NCI-H146 treated with DMSO at 0.1 percent for 48 hours (cell line): ENCODE results near the gene ZMAT5.

Source experiments
- DNase-seq: peaks from one replicate; lab custom pipeline; 2025; ENCODE audit not compliant: unreplicated experiment; lab: John Stamatoyannopoulos, UW

The ZMAT5 gene

GRCh38 chr22:29733362-29734201, 33.2 kb downstream of the ZMAT5 start:
- no peak for DNase-seq

DNA sequence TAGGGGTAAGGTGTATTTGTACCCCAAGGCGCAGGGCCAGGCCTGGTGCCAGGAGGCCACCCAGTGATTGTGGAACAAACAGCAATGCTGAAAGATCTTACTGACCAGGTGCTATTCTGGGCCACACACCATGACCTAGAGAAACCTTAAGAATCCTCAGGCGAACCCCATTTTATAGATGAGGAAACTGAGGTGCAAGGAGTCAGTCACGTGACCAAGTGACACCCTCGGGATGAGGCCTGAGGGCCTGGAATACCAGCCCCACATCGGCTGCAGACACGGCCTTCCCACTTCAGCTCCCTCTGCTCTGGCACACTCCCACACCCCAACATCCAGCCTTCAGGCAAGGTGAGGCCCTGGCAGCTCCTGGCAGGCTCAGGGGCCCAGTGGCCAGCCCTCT, 33.9 kb downstream of the ZMAT5 start:
- DNase-seq, result no peak

- DNase-seq, result no peak
Measured at GRCh38 chr22:29731058-29731850, 35.6 kb downstream of the ZMAT5 start.

DNA sequence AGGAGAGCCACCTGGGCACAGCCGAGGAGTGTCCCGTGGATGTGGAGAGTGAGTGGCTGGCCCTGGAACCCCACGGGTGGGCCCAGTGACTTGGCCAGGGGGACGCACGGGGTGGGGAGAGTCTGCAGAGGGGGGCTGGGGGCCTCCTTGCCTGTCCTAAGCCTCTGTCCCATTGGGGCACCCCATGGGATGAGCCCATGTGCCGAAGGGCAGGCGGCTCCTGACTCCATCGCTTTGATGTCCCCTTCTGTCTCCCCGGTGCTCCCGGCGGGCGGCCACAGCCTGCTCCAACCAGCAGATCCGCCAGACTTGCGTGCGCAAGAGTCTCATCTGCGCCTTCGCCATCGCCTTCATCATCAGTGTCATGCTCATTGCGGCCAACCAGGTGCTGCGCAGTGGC, 37.6 kb downstream of the ZMAT5 start:
- no peak for DNase-seq

DNA sequence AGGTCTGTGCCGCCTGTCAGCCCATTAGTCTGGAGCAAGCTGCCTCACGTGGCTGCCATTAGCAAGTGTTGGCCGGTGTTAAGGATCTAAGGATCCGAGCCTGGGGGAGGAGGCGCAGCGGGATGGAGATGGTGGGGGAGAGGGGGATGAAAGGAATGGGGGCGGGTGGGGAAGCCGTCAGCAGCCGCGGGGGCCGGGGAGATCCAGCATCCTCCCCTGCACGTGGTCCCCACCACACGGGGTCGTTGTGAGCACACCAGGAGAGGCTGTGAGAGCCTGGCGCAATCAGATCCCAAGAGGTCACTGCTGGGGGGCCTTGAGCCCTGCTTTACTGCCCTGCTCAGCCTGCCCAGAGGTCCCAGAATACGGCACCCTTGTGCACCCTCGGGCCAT, 39.7 kb downstream of the ZMAT5 start:
- no peak for DNase-seq

DNA sequence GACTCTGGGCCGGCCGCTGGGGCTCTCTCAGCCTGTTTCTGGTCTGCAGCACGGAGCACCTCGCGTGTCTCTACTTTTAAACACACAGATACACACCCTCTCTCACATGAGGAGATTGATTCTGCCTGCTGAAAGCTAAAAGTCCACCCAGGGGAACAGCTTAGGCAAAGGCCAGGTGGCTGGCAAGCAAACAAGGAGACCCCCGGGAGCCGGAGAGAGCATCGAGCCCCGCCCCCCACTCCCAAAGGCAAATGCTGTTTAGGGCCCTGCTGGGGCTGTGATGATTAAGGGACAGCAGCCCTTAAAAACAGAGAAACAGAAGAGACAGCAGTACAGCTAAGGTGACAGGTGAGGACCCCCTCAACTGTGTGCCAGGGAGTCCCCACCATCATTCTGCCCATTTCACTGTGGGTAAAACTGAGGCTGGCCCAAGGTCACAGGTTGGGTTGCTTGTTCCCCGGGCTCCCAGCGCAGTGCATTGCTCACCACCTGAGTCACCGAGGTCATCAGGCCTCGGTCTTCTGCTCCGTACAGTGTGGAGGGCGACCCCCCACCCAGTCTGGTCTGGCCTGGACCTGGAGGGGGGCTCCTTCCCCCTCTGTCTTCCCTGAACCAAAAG, 40.2 kb downstream of the ZMAT5 start:
- DNase-seq, result no peak

- no peak for DNase-seq
Measured at GRCh38 chr22:29726106-29726505, 40.7 kb downstream of the ZMAT5 start.

DNA sequence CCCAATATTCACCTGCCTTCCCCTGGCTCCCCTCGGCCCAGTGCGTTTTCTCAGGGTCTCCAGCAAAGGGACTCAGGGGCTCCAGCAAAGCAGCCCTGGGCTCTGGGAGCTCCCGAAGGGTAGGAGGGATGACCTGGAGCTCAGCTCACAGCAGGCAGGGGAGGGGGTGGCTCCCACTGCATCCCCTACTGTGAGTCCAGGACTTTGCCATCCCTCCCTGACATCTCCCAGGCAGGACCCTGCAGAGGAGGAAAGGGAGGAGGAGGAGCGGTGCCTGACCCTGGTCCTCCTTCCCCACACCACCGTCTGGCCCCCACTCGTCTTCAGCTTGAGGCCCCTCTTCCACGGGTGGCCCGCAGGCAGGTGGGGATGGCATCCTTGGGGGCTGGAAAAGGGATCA, 42.0 kb downstream of the ZMAT5 start:
- no peak for DNase-seq

GRCh38 chr22:29723766-29724165, 43.0 kb downstream of the ZMAT5 start:
- no peak for DNase-seq

DNA sequence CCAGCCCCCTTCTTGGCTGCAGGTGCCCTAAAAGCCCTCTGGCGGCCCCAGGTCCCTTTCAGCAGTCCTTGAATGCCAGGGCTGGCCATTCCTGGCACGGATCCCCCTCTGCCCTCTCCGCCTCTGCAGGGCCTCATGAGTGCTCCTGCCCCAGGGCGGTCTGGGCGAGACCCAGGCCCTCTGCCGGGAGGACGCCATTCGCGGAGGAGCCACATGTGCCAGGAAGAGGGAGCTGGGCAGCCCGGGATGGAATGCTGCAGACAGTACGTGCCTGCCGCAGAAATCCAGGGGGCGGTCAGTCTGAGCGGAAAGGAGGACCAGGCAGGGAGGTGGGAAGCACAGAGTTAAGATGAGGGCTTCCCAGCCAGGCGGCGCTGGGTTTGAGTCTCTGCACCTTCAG, 44.2 kb downstream of the ZMAT5 start:
- no peak for DNase-seq

GRCh38 chr22:29722151-29722550, 44.7 kb downstream of the ZMAT5 start:
- DNase-seq, result no peak

- DNase-seq, result no peak
Measured at GRCh38 chr22:29720811-29721323, 45.9 kb downstream of the ZMAT5 start.

DNA sequence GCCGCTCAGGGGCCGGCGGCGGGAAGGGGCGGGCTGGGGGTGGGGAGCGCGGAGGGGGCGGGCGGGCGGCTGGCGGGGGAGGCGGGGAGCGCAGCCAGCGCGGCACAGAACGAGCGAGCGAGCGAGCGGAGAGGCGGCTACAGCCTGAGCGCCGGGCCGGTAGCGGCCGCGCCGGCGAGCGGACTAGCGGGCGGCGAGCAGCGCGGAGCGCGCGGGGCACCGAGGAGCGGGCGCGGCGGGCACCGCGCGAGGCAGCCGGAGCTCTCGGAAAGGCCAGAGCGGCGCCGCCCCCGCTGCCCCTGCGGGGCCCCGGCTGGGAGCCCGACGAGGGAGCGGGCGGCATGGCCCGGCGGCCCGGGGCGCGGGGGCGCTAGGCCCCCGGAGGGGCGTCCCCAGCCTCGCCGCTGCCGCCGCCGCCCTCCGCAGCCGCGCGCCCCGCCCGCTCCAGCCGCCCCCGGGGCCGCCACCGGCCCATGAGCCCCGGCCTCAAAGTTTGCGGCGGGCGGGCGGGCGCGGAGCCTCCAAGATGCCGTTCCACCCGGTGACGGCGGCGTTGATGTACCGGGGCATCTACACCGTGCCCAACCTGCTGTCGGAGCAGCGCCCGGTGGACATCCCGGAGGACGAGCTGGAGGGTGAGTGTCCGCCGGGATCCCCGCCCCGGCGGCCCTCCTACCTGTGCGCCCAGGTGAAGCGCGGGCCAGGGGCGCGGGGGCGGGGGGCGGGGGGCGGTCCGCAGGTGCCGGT, 46.7 kb downstream of the ZMAT5 start, which contains the start of gene CABP7:
Gene CABP7 (plus strand): TSS at position 105 of the 747 bp plus-strand sequence. CDS start 422 bp downstream, at position 527.
- no peak for DNase-seq

GRCh38 chr22:29718949-29719898, 47.6 kb downstream of the ZMAT5 start:
- DNase-seq, result no peak

- peak; percentile 40 for DNase-seq
Measured at GRCh38 chr22:29717789-29718188, 49.0 kb downstream of the ZMAT5 start.

DNA sequence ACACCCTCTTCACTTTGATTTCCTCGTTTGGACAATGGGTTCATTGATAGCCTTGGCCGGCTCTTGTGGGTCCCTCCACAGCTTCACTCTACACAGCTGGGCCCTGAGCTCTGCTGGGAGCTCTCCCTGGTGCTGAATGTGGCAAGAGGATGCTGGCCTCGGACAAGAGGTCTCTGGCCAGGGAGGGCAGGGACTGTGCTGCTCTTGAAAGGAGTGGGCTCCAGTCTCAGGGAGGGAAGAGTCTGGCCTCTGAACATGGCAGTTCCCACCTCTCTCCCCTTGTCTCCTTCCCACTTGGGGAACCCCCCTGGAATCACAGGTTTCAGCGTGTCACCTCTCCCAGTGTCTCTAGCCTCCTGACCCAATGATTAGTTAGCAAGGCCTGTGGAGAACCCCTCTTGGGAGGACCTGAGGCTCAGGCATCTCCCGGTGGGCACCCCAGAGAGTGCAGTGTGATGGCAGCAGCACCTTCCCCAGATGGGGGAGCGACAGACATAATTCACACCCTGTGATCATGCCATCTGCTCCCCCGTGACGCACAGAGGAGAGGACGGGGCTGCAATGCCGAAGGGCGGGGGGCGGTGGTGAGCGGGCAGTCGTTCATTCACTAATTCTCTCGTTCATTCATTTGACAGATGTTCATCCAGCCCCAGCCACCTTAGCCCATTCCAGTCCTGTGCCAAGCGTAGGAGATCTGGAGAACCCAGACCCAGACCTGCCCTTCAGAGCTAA, 49.8 kb downstream of the ZMAT5 start:
- DNase-seq, result no peak

DNA sequence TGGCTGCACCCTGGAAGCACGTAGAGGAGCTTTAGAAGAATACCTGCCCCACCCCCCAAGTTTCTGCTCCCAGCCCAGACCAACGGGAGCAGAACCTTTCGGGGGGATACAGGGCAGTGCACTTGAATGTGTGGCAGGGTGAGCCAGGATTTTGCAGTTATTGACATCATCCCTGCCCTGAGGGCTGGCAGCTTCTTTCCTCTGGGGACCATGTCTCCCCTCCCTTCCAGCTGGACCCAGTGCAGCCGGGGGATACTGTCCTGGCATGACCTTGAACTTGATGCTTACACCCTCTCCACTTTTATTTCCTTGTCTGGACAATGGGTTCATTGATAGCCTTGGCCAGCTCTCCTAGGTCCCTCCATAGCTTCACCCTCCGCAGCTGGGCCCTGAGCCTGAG, 51.1 kb downstream of the ZMAT5 start:
- DNase-seq, result no peak

DNA sequence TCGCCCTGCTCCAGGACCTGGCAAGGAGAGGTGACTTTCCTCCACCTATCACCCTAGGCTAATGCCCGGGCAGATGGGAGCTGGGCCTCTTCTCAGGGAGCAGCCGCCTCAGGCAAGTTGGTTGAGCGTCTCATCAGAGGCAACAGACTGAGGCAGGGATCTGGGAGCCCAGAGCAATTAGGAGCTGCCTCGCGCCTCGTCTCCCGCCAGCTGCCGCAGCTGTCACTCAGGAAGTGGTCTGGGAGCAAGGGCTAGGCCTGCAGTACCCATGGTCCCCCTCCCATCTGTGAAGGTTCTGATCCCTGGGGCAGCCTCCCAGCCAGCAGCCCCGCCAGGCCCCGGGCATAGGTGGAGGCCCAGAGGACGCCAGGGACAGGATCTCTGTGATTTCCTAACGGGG, 51.6 kb downstream of the ZMAT5 start:
- DNase-seq, result peak; percentile 29

GRCh38 chr22:29713156-29713727, 53.6 kb downstream of the ZMAT5 start:
- peak; percentile 11 for DNase-seq
